B cell (primary cell): ENCODE measurements around the gene NGLY1. TPM values are rescaled to one million over a fixed set of nuclear protein-coding genes. Genes with fewer than 3 reads are reported as not detected.

ENCODE experiments used
- ATAC-seq: fragments of 200-7000 bp; cut with Tn5 transposase; one replicate; pipeline ENCODE4 v1.10.0; 2021; ENCODE audit warnings: low read depth, mild to moderate bottlenecking, moderate number of reproducible peaks, moderate library complexity
- CTCF ChIA-PET: fragments of 350-600 bp; sonication (Branson Sonifier 250); formaldehyde crosslinking; loops from one replicate; lab custom pipeline; 2021; ENCODE audit warnings: antibody characterized with exemption, inconsistent platforms; lab: Charles Lee
- POLR2A ChIA-PET: fragments of 350-600 bp; sonication (Branson Sonifier 250); formaldehyde crosslinking; loops from one replicate; lab custom pipeline; 2021; ENCODE audit warnings: antibody characterized with exemption; lab: Charles Lee
- DNase-seq: peaks from one replicate; pipeline ENCODE4 v3.0.0; 2013
- H2AFZ ChIP-seq: 2 replicates; pipeline ENCODE4 v1.6.1; 2012; ENCODE audit warnings: mild to moderate bottlenecking, low read depth, low read length; ENCODE audit not compliant: insufficient read depth, poor library complexity, severe bottlenecking
- H3K27ac ChIP-seq, 2 donors: 1 replicate in 1 of 2; 2 replicates in 1 of 2; pipeline ENCODE4 v1.5.1; 2012 to 2013; ENCODE audit warnings: low read length in 2 of 2, mild to moderate bottlenecking in 2 of 2, moderate library complexity in 1 of 2
- H3K27me3 ChIP-seq, 4 experiments: fragments of 200-600 bp in 1 of 4; sonication (generic) in 1 of 4; replicated peaks in 1 of 4; 1 replicate in 2 of 4; 2 replicates in 2 of 4; pipeline versions ENCODE4 v1.6.1 to v1.7.0; 2013 to 2016; ENCODE audit warnings: low read length in 3 of 4, mild to moderate bottlenecking in 2 of 4, mixed read lengths in 1 of 4, moderate library complexity in 1 of 4; ENCODE audit not compliant: insufficient read depth in 4 of 4, control insufficient read depth in 3 of 4; ENCODE audit errors: control extremely low read depth in 1 of 4
- H3K36me3 ChIP-seq, 2 experiments: replicated peaks in 1 of 2; 1 replicate in 1 of 2; 2 replicates in 1 of 2; pipeline versions ENCODE4 v1.6.1 to v1.7.1; 2013; ENCODE audit warnings: low read length in 1 of 2; ENCODE audit not compliant: insufficient read depth in 2 of 2, control insufficient read depth in 1 of 2; ENCODE audit errors: control extremely low read depth in 1 of 2, extremely low read depth in 1 of 2
- H3K4me1 ChIP-seq, 2 donors: fragments of 200-600 bp in 1 of 2; sonication (generic) in 1 of 2; 1 replicate in 1 of 2; 2 replicates in 1 of 2; pipeline versions ENCODE4 v1.5.1 to v1.6.1; 2013 to 2017; ENCODE audit warnings: low read length in 2 of 2; ENCODE audit not compliant: control insufficient read depth in 2 of 2, insufficient read depth in 2 of 2
- H3K4me2 ChIP-seq: replicated peaks from 2 replicates; pipeline ENCODE3; 2012; ENCODE audit warnings: mild to moderate bottlenecking, low read depth, low read length; ENCODE audit not compliant: poor library complexity, severe bottlenecking
- H3K4me3 ChIP-seq, 5 experiments: fragments of 200-600 bp in 1 of 5; sonication (generic) in 1 of 5; 1 replicate in 3 of 5; 2 replicates in 2 of 5; pipeline versions ENCODE4 v1.5.1 to v1.7.0; 2011 to 2016; ENCODE audit warnings: low read length in 4 of 5, mild to moderate bottlenecking in 4 of 5, low read depth in 2 of 5, control low read depth in 1 of 5, moderate library complexity in 1 of 5; ENCODE audit not compliant: insufficient read depth in 1 of 5; ENCODE audit errors: control extremely low read depth in 1 of 5, extremely low read depth in 1 of 5
- H3K79me2 ChIP-seq: fragments of 200-600 bp; sonication (generic); one replicate; pipeline ENCODE4 v1.6.0; 2016; ENCODE audit warnings: low read length; ENCODE audit not compliant: control insufficient read depth, insufficient read depth
- H3K9ac ChIP-seq: fragments of 200-600 bp; sonication (generic); 2 replicates; pipeline ENCODE4 v1.6.1; 2017; ENCODE audit warnings: mild to moderate bottlenecking, low read length, moderate library complexity
- H3K9me3 ChIP-seq, 3 donors: one replicate each; pipeline versions ENCODE4 v1.6.1 to v1.7.1; 2013; ENCODE audit warnings: low read length in 2 of 3; ENCODE audit not compliant: control insufficient read depth in 2 of 3, insufficient read depth in 1 of 3; ENCODE audit errors: control extremely low read depth in 1 of 3
- H4K20me1 ChIP-seq: 2 replicates; pipeline ENCODE4 v1.6.0; 2012; ENCODE audit warnings: mild to moderate bottlenecking, low read length; ENCODE audit not compliant: insufficient read depth, control insufficient read depth, poor library complexity, severe bottlenecking
- H3K27ac Mint-ChIP-seq: one replicate; pipeline ENCODE4 v1.8.0; 2021; ENCODE audit warnings: mixed read lengths
- H3K27me3 Mint-ChIP-seq: one replicate; pipeline ENCODE4 v1.8.0; 2021; ENCODE audit warnings: mixed read lengths
- H3K4me1 Mint-ChIP-seq: one replicate; pipeline ENCODE4 v1.8.0; 2021; ENCODE audit warnings: mixed read lengths
- H3K4me3 Mint-ChIP-seq: one replicate; pipeline ENCODE4 v1.8.0; 2021; ENCODE audit warnings: mixed read lengths
- H3K9me3 Mint-ChIP-seq: one replicate; pipeline ENCODE4 v1.8.0; 2022; ENCODE audit warnings: mixed read lengths; ENCODE audit not compliant: insufficient read depth
- EZH2 ChIP-seq: IDR thresholded peaks from 2 replicates; pipeline ENCODE4 v1.6.1; 2012; ENCODE audit warnings: borderline replicate concordance, low read depth, mild to moderate bottlenecking, moderate library complexity, low read length; ENCODE audit not compliant: insufficient read depth, poor library complexity, severe bottlenecking
- WGBS: methylation state at CpG from one replicate; pipeline ENCODE4 v1.1.5; 2013; ENCODE audit warnings: missing lambda C conversion rate; ENCODE audit not compliant: insufficient coverage; 5-methylcytosine and 5-hydroxymethylcytosine counted together
- intact Hi-C: fragments of 100-400 bp; cut with micrococcal nuclease; formaldehyde crosslinking; loops from one replicate; pipeline ENCODE4 v1.10.0; 2022
- polyA plus RNA-seq: library from polyadenylated mRNA; depleted of rRNA; stranded (reverse); fragments of >200 nt; gene quantifications from 2 replicates; pipeline ENCODE4 v1.2.3, GENCODE V29; 2012
- total RNA-seq, 2 donors: library from RNA; stranded (reverse); fragments of 120-200 nt in 1 of 2; gene quantifications; 1 replicate in 1 of 2; 2 replicates in 1 of 2; pipeline versions ENCODE4 v1.2.3 to v1.2.4, GENCODE V29; 2013 to 2022
- TF ChIP-seq, protein P1 (sequence below): fragments of 200-600 bp; IDR thresholded peaks from one replicate; pipeline ENCODE4 v1.8.0; 2022; ENCODE audit warnings: antibody characterized with exemption, mild to moderate bottlenecking

NGLY1 gene
- total and polyA plus RNA-seq, 2 donors (not counting 1 experiment from before 2014, with no cell fraction given): 24.2 to 145 TPM

GRCh38 chr3:25749031-25749581 is 34.1 kb downstream of the NGLY1 start:
- peaks cover 28% of the 10 kb centered on the region for H3K79me2 ChIP-seq
- CTCF ChIA-PET: no interaction called here
- no peaks in the 10 kb centered on the region for H3K27me3 Mint-ChIP-seq

GRCh38 chr3:25748189-25748588 is 35.1 kb downstream of the NGLY1 start:
- Histone ChIP-seq H3K4me3 (no peak overlapping the region), H3K27ac (no peak overlapping the region), H3K79me2 (peaks cover 31% of the 10 kb centered on the region), H3K4me1 (no peaks in the 10 kb centered on the region), H3K36me3 (peaks cover 34 to 77% of the 10 kb centered on the region in 2 experiments), H2AFZ (no peak overlapping the region), H4K20me1 (peaks cover 23% of the 10 kb centered on the region), H3K9ac (no peak overlapping the region), H3K4me2 (no peak overlapping the region), H3K27me3 (no peaks in the 10 kb centered on the region), H3K9me3 (peaks cover 0 to 3% (median 0%) of the 10 kb centered on the region in 3 donors)
- ChIA-PET CTCF (no interaction called here), POLR2A (no interaction called here)
- no peaks in the 10 kb centered on the region for H3K9me3 Mint-ChIP-seq
- H3K27me3 Mint-ChIP-seq: no peaks in the 10 kb centered on the region
- H3K27ac Mint-ChIP-seq: no peak overlapping the region
- H3K4me3 Mint-ChIP-seq: no peak overlapping the region
- TF ChIP-seq, protein P1, sequence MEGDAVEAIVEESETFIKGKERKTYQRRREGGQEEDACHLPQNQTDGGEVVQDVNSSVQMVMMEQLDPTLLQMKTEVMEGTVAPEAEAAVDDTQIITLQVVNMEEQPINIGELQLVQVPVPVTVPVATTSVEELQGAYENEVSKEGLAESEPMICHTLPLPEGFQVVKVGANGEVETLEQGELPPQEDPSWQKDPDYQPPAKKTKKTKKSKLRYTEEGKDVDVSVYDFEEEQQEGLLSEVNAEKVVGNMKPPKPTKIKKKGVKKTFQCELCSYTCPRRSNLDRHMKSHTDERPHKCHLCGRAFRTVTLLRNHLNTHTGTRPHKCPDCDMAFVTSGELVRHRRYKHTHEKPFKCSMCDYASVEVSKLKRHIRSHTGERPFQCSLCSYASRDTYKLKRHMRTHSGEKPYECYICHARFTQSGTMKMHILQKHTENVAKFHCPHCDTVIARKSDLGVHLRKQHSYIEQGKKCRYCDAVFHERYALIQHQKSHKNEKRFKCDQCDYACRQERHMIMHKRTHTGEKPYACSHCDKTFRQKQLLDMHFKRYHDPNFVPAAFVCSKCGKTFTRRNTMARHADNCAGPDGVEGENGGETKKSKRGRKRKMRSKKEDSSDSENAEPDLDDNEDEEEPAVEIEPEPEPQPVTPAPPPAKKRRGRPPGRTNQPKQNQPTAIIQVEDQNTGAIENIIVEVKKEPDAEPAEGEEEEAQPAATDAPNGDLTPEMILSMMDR: no peak
- no peak for TF ChIP-seq EZH2
- intact Hi-C loops: loop anchor here (10.0 kb wide), 2 partner anchors 47 to 107 kb away; partner anchors contain the start of gene OXSM
- DNase-seq (no peak), ATAC-seq (no peak)
- peaks cover 2% of the 10 kb centered on the region for H3K4me1 Mint-ChIP-seq
- WGBS: 100% methylated on average over 2 of the region's 3 CpGs

More at GRCh38 chr3:25749031-25749581, 34.1 kb downstream of the NGLY1 start:
- H3K9ac ChIP-seq: no peak overlapping the region
- WGBS: 100% methylated on average over 1 of the region's 6 CpGs
- intact Hi-C loops: loop anchor here (10.0 kb wide), 2 partner anchors 46 to 106 kb away; partner anchors contain the start of gene OXSM
- H4K20me1 ChIP-seq: peaks cover 23% of the 10 kb centered on the region
- H3K27ac Mint-ChIP-seq: no peak overlapping the region
- DNase-seq (no peak), ATAC-seq (no peak)
- no peaks in the 10 kb centered on the region for H3K9me3 Mint-ChIP-seq
- no peak for TF ChIP-seq EZH2
- TF ChIP-seq, protein P1: no peak
- peaks cover 0 to 3% (median 0%) of the 10 kb centered on the region in 3 donors for H3K9me3 ChIP-seq
- peaks cover 1% of the 10 kb centered on the region for H3K4me1 Mint-ChIP-seq
- no peaks in the 10 kb centered on the region for H3K27me3 ChIP-seq
- H3K4me3 ChIP-seq: no peak overlapping the region
- no peak overlapping the region for H3K4me3 Mint-ChIP-seq
- POLR2A ChIA-PET: no interaction called here
- peaks cover 34 to 74% of the 10 kb centered on the region in 2 experiments for H3K36me3 ChIP-seq
- H3K4me2 ChIP-seq: no peak overlapping the region
- no peak overlapping the region for H3K27ac ChIP-seq
- no peak overlapping the region for H2AFZ ChIP-seq
- no peaks in the 10 kb centered on the region for H3K4me1 ChIP-seq
